PFSK-1 (cell line): ENCODE results near the gene LDAF1.

Source experiments
- FOXP2 ChIP-seq: optimal IDR thresholded peaks from 2 replicates; pipeline ENCODE3; 2011; ENCODE audit warnings: borderline replicate concordance, control low read depth, inconsistent platforms; ENCODE audit not compliant: insufficient read depth; ENCODE audit errors: extremely low read length, extremely low read depth
- POLR2AphosphoS5 ChIP-seq: IDR thresholded peaks from 2 replicates; pipeline ENCODE4 v1.6.1; 2012; ENCODE audit warnings: low read depth, mild to moderate bottlenecking, control low read depth, low read length, moderate library complexity
- REST ChIP-seq, 2 experiments: IDR thresholded peaks; 2 replicates each; pipeline versions ENCODE4 v1.6.1 to v1.8.0; 2011 to 2012; ENCODE audit warnings: low read depth in 2 of 2, low read length in 2 of 2, control low read depth in 1 of 2, inconsistent platforms in 1 of 2, mild to moderate bottlenecking in 1 of 2, moderate library complexity in 1 of 2; ENCODE audit not compliant: insufficient read depth in 1 of 2
- SIN3A ChIP-seq: IDR thresholded peaks from 2 replicates; pipeline ENCODE4 v1.6.1; 2012; ENCODE audit warnings: mild to moderate bottlenecking, low read length, moderate library complexity, borderline replicate concordance; ENCODE audit not compliant: insufficient read depth
- TAF1 ChIP-seq: IDR thresholded peaks from 2 replicates; pipeline ENCODE4 v1.6.1; 2012; ENCODE audit warnings: low read length, control low read depth, borderline replicate concordance; ENCODE audit not compliant: insufficient read depth

Gene LDAF1

GRCh38 chr16:21203155-21203797 lies 44.8 kb downstream of the LDAF1 start:
- no peak for TF ChIP-seq POLR2AphosphoS5
- no peak for TF ChIP-seq SIN3A
- no peak for TF ChIP-seq FOXP2
- no peak for TF ChIP-seq TAF1
- TF ChIP-seq REST (IDR thresholded peaks at IDR 0.05; ENCODE audit: insufficient read depth in 1 of 2, low read depth in 2 of 2, low read length in 2 of 2), result no peak

GRCh38 chr16:21205303-21205702 lies 46.8 kb downstream of the LDAF1 start:
- TF ChIP-seq POLR2AphosphoS5, result no peak
- TF ChIP-seq TAF1, result no peak
- no peak for TF ChIP-seq FOXP2
- no peak for TF ChIP-seq SIN3A
- no peak for TF ChIP-seq REST (IDR thresholded peaks at IDR 0.05; ENCODE audit: insufficient read depth in 1 of 2, low read depth in 2 of 2, low read length in 2 of 2)

- TF ChIP-seq FOXP2, result no peak
- TF ChIP-seq SIN3A, result no peak
- no peak for TF ChIP-seq TAF1
- TF ChIP-seq POLR2AphosphoS5, result no peak
- no peak for TF ChIP-seq REST (IDR thresholded peaks at IDR 0.05; ENCODE audit: insufficient read depth in 1 of 2, low read depth in 2 of 2, low read length in 2 of 2)
Measured at GRCh38 chr16:21206550-21206949, 48.1 kb downstream of the LDAF1 start.

GRCh38 chr16:21208446-21209230 lies 50.2 kb downstream of the LDAF1 start:
- TF ChIP-seq SIN3A (no peak), FOXP2 (no peak), POLR2AphosphoS5 (no peak), TAF1 (no peak), REST (IDR thresholded peaks at IDR 0.05; ENCODE audit: insufficient read depth in 1 of 2, low read depth in 2 of 2, low read length in 2 of 2) (no peak)

- no peak for TF ChIP-seq FOXP2
- TF ChIP-seq TAF1, result no peak
- no peak for TF ChIP-seq SIN3A
- TF ChIP-seq POLR2AphosphoS5, result no peak
- TF ChIP-seq REST (IDR thresholded peaks at IDR 0.05; ENCODE audit: insufficient read depth in 1 of 2, low read depth in 2 of 2, low read length in 2 of 2), result no peak
Measured at GRCh38 chr16:21211486-21211885, 53.0 kb downstream of the LDAF1 start, which contains the start of gene ZP2. TSS of gene ZP2 (minus strand) at chr16:21211574. CDS start at chr16:21211547, 27 bp downstream.
